Epithelial cell of proximal tubule (primary cell): ENCODE data around the gene ARAF. TPM values are rescaled to one million over a fixed set of nuclear protein-coding genes. Genes with fewer than 3 reads are reported as not detected.

ENCODE experiments used
- DNase-seq: peaks from one replicate; pipeline ENCODE4 v3.0.0-alpha.2; 2011; ENCODE audit warnings: low read depth
- H3K4me3 ChIP-seq: 2 replicates; pipeline ENCODE4 v1.5.1; 2011; ENCODE audit warnings: low read depth, mild to moderate bottlenecking, low read length
- CTCF ChIP-seq: conservative IDR thresholded peaks from 2 replicates; pipeline ENCODE4 v1.5.1; 2012; ENCODE audit warnings: low read depth, mild to moderate bottlenecking, low read length
- total RNA-seq: library from RNA; depleted of rRNA; stranded (reverse); fragments of >200 nt; gene quantifications from 2 replicates; pipeline ENCODE4 v1.2.3, GENCODE V29; 2015

Gene ARAF
- total RNA-seq, 1 donor from 2014 or later = 31.5 TPM

DNA sequence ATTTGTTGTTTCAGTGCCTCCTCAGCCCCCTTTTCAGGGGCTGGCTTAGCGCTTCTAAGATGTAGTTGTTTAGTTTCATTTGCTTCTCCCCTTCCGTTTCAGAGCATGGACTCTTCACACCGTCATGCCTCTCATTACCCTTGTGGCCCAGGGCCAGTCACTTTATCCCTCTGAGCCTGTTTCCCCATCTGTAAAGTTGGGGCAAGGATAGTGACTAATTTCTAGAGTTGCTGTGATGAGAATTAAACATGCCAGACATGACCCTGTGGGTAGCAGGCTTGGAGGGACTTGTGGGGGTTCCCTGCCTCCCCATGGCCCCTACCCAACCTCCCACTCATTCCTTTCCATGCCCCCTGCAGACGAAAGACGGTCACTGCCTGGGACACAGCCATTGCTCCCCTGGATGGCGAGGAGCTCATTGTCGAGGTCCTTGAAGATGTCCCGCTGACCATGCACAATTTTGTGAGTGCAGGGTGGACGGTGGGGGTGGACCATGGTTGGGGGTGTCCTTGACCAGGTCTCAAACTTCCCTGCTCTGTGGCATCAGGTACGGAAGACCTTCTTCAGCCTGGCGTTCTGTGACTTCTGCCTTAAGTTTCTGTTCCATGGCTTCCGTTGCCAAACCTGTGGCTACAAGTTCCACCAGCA lies 3.6 kb downstream of the ARAF start:
- TF ChIP-seq CTCF = no peak
- H3K4me3 ChIP-seq = no peak overlapping the region
- no peak for DNase-seq

GRCh38 chrX:47566841-47567240 lies 5.8 kb downstream of the ARAF start:
- no peak for DNase-seq
- TF ChIP-seq CTCF = no peak
- H3K4me3 ChIP-seq = no peak overlapping the region

DNA sequence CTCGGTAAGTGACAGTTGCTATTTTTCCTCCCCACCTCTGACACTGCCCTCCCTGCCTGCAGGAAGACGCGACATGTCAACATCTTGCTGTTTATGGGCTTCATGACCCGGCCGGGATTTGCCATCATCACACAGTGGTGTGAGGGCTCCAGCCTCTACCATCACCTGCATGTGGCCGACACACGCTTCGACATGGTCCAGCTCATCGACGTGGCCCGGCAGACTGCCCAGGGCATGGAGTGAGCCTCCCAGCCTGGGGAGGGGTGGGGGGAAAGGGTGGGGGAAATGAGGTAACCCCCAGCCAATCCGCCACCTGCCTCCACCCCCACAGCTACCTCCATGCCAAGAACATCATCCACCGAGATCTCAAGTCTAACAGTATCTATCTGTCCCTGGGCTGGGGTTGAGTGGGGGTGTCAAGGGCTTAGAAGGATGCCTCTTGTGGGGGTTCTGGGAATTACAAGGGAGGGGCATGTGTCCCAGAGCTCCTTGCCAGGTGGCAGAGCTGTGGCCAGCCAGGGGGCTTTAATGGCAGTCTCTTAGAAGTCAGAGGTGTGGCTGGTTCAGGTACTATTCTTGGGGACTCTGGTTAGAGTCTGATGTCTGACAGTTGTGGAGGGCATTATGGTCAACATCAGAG lies 7.8 kb downstream of the ARAF start:
- H3K4me3 ChIP-seq = no peak overlapping the region
- no peak for DNase-seq
- peak; percentile 43 for TF ChIP-seq CTCF

- H3K4me3 ChIP-seq = no peak overlapping the region
- no peak for TF ChIP-seq CTCF
- no peak for DNase-seq
Observed at GRCh38 chrX:47570794-47571193, 9.8 kb downstream of the ARAF start.

- no peak overlapping the region for H3K4me3 ChIP-seq
- DNase-seq = no peak
- TF ChIP-seq CTCF = no peak
Observed at GRCh38 chrX:47571215-47571614, 10.2 kb downstream of the ARAF start.

- no peak for DNase-seq
- no peak for TF ChIP-seq CTCF
- no peak overlapping the region for H3K4me3 ChIP-seq
Observed at GRCh38 chrX:47571896-47572295, 10.9 kb downstream of the ARAF start.

- TF ChIP-seq CTCF = no peak
- no peak for DNase-seq
- H3K4me3 ChIP-seq = no peak overlapping the region
Observed at GRCh38 chrX:47572773-47573340, 11.9 kb downstream of the ARAF start.
